Transverse colon (tissue), 4 donors: ENCODE measurements around the gene PRDM9. TPM values are rescaled to one million over a fixed set of nuclear protein-coding genes. Genes with fewer than 3 reads are reported as not detected.

ENCODE experiments used
- DNase-seq: peaks from one replicate; pipeline ENCODE4 v3.0.0-alpha.2; 2019
- H3K27ac ChIP-seq, 4 donors: fragments of 200-600 bp; sonication (generic); 2 replicates each; pipeline ENCODE4 v1.5.1; 2016 to 2018; ENCODE audit warnings: inconsistent platforms in 4 of 4
- H3K27me3 ChIP-seq: fragments of 200-600 bp; sonication (generic); 2 replicates; pipeline ENCODE4 v1.5.1; 2017; ENCODE audit warnings: inconsistent platforms
- H3K36me3 ChIP-seq, 4 donors: fragments of 200-600 bp; sonication (generic); 2 replicates each; pipeline ENCODE4 v1.5.1; 2017 to 2019; ENCODE audit warnings: inconsistent platforms in 4 of 4
- H3K4me1 ChIP-seq, 4 donors: fragments of 200-600 bp; sonication (generic); 2 replicates each; pipeline ENCODE4 v1.5.1; 2017 to 2020; ENCODE audit warnings: inconsistent platforms in 4 of 4
- H3K4me3 ChIP-seq, 4 donors: fragments of 200-600 bp; sonication (generic); 1 replicate in 1 of 4; 2 replicates in 3 of 4; pipeline versions ENCODE4 v1.5.1 to v1.6.1; 2017 to 2019; ENCODE audit warnings: inconsistent platforms in 4 of 4
- H3K9me3 ChIP-seq, 2 donors: fragments of 200-600 bp; sonication (generic); 2 replicates each; pipeline ENCODE4 v1.5.1; 2017 to 2019; ENCODE audit warnings: inconsistent platforms in 2 of 2
- EP300 ChIP-seq: sonication (generic); formaldehyde crosslinking; IDR thresholded peaks from one replicate; pipeline ENCODE4 v1.6.1; 2017; ENCODE audit warnings: antibody characterized with exemption, low read depth
- POLR2A ChIP-seq: fragments of 450-650 bp; IDR thresholded peaks from one replicate; pipeline ENCODE4 v1.6.1; 2016; ENCODE audit warnings: antibody characterized with exemption, mild to moderate bottlenecking, moderate library complexity
- POLR2AphosphoS5 ChIP-seq, 3 donors: sonication (generic); formaldehyde crosslinking; IDR thresholded peaks; one replicate each; pipeline ENCODE4 v1.6.1; 2016; ENCODE audit warnings: antibody characterized with exemption in 3 of 3
- WGBS, 2 donors: methylation state at CpG; one replicate each; pipeline ENCODE4 v1.1.5; 2018; ENCODE audit warnings: low coverage in 1 of 2; 5-methylcytosine and 5-hydroxymethylcytosine counted together
- in situ Hi-C, 4 donors: fragments of 200-750 bp; cut with MboI; loops; one replicate each; pipeline versions ENCODE4 v1.15.0 to v1.15.1; 2017; ENCODE audit warnings: low sequenced_read_pairs in 3 of 4, low pct_ligation_motif_present in 1 of 4, low pct_unique_long_range_greater_than_20kb in 1 of 4
- intact Hi-C: fragments of 100-400 bp; cut with DNase I; formaldehyde crosslinking; loops from one replicate; pipeline ENCODE4 v1.15.1; 2023; ENCODE audit warnings: low total_unique reads
- total RNA-seq, 4 donors: library from RNA; depleted of rRNA; stranded (reverse); fragments of >200 nt; gene quantifications; one replicate each; pipeline ENCODE4 v1.1.0, GENCODE V29; 2016
- TF ChIP-seq, protein P1 (sequence below), 5 experiments: fragments of 200-600 bp in 3 of 5; fragments of 450-650 bp in 2 of 5; sonication (generic) in 3 of 5; IDR thresholded peaks; 1 replicate in 2 of 5; 2 replicates in 3 of 5; pipeline ENCODE4 v1.5.1; 2016 to 2017; ENCODE audit warnings: antibody characterized with exemption in 5 of 5, inconsistent platforms in 3 of 5, mild to moderate bottlenecking in 2 of 5, moderate library complexity in 1 of 5

The PRDM9 gene
- total RNA-seq, 4 donors from 2014 or later: not detected

DNA sequence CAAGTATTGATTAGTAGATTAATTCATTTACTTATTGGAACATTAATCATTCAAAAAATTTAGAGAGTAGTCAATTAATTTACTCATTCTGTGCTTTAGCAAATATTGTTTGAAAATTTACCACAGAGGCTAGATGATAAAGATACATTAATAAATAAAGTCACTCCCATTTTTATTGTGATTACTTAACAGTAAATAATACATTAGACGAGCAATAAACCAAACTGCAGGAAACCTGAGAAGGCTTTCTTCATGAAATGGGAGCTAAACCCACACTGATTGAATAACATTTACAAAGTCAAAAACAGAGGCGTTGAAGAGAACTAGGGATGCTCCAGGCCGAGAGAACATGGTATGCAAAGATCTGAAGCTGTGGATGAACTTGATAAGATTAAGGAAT is 38.8 kb upstream of the PRDM9 start:
- H3K4me1 ChIP-seq: no peaks in the 10 kb centered on the region
- no peaks in the 10 kb centered on the region for H3K36me3 ChIP-seq
- no peak for DNase-seq
- intact Hi-C loops (no loop called here), in situ Hi-C loops (no loop called here)
- 64 to 88% methylated on average over 2 to 3 of the region's 3 CpGs for WGBS, 2 donors
- H3K27ac ChIP-seq: no peak overlapping the region
- H3K4me3 ChIP-seq: no peak overlapping the region
- TF ChIP-seq EP300: no peak
- no peak for TF ChIP-seq POLR2A
- TF ChIP-seq, protein P1, sequence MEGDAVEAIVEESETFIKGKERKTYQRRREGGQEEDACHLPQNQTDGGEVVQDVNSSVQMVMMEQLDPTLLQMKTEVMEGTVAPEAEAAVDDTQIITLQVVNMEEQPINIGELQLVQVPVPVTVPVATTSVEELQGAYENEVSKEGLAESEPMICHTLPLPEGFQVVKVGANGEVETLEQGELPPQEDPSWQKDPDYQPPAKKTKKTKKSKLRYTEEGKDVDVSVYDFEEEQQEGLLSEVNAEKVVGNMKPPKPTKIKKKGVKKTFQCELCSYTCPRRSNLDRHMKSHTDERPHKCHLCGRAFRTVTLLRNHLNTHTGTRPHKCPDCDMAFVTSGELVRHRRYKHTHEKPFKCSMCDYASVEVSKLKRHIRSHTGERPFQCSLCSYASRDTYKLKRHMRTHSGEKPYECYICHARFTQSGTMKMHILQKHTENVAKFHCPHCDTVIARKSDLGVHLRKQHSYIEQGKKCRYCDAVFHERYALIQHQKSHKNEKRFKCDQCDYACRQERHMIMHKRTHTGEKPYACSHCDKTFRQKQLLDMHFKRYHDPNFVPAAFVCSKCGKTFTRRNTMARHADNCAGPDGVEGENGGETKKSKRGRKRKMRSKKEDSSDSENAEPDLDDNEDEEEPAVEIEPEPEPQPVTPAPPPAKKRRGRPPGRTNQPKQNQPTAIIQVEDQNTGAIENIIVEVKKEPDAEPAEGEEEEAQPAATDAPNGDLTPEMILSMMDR (IDR thresholded peaks at IDR 0.05): no peak
- no peak for TF ChIP-seq POLR2AphosphoS5 (IDR thresholded peaks at IDR 0.05)
- H3K9me3 ChIP-seq: peaks cover 0 to 6% of the 10 kb centered on the region in 2 donors
- no peaks in the 10 kb centered on the region for H3K27me3 ChIP-seq

- in situ Hi-C loops (no loop called here), intact Hi-C loops (no loop called here)
- H3K4me3 ChIP-seq: no peak overlapping the region
- H3K36me3 ChIP-seq: no peaks in the 10 kb centered on the region
- H3K4me1 ChIP-seq: no peaks in the 10 kb centered on the region
- H3K9me3 ChIP-seq: no peaks in the 10 kb centered on the region
- no peak for DNase-seq
- TF ChIP-seq POLR2A (no peak), EP300 (no peak), POLR2AphosphoS5 (IDR thresholded peaks at IDR 0.05) (no peak)
- TF ChIP-seq, protein P1 (IDR thresholded peaks at IDR 0.05): no peak
- H3K27me3 ChIP-seq: no peaks in the 10 kb centered on the region
- no peak overlapping the region for H3K27ac ChIP-seq
Observed at GRCh38 chr5:23473915-23474314, 33.5 kb upstream of the PRDM9 start.

DNA sequence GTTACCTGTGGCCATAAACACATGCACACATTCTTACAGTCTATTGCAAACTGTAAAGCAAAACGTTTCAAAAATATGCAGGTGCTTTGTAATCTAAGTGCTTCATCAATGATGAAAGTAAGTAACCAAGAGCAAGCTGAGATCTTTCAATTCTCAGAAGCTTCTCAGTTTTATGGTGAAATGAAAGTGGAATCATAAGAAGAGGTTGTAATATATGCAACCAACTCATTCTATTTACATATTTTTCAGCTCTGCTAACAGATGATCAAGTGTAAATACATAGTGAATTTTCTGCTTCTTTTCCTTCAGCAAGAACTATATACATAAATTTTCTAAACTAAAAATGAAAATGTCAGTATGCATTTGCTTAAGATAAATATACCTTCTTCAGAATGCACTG is 33.1 kb upstream of the PRDM9 start:
- WGBS, 2 donors: 27 to 36% methylated on average over 1 of the region's 1 CpG

GRCh38 chr5:23476580-23476979 is 30.8 kb upstream of the PRDM9 start:
- in situ Hi-C loops (no loop called here), intact Hi-C loops (no loop called here)
- H3K4me1 ChIP-seq: no peaks in the 10 kb centered on the region
- no peak overlapping the region for H3K4me3 ChIP-seq
- no peak overlapping the region for H3K27ac ChIP-seq
- no peak for TF ChIP-seq EP300
- TF ChIP-seq, protein P1 (IDR thresholded peaks at IDR 0.05): no peak
- TF ChIP-seq POLR2AphosphoS5 (IDR thresholded peaks at IDR 0.05): no peak
- TF ChIP-seq POLR2A: no peak
- DNase-seq: no peak
- no peaks in the 10 kb centered on the region for H3K27me3 ChIP-seq
- WGBS, 2 donors: 40 to 63% methylated on average over 1 of the region's 1 CpG
- H3K36me3 ChIP-seq: no peaks in the 10 kb centered on the region
- no peaks in the 10 kb centered on the region for H3K9me3 ChIP-seq

More for the DNA sequence above, 33.1 kb upstream of the PRDM9 start:
- Histone ChIP-seq H3K27ac (no peak overlapping the region), H3K9me3 (no peaks in the 10 kb centered on the region), H3K36me3 (no peaks in the 10 kb centered on the region), H3K27me3 (no peaks in the 10 kb centered on the region), H3K4me3 (no peak overlapping the region), H3K4me1 (no peaks in the 10 kb centered on the region)
- in situ Hi-C loops: no loop called here
- DNase-seq: no peak
- TF ChIP-seq POLR2A (no peak), EP300 (no peak), POLR2AphosphoS5 (IDR thresholded peaks at IDR 0.05) (no peak)
- TF ChIP-seq, protein P1 (IDR thresholded peaks at IDR 0.05): no peak
- intact Hi-C loops: no loop called here
